Coronary artery (tissue), 2 donors: ENCODE results near the gene ARHGAP23.
A peak's percentile ranks its signal among the peaks of the same experiment; 100 is the strongest.
"Not testable (repeated sequence)": the region's sequence is repeated elsewhere in the genome, so short reads cannot be mapped to it uniquely, and the experiment has no call there.

Source experiments
- DNase-seq: peaks from one replicate; pipeline ENCODE4 v3.0.0-alpha.2; 2017; ENCODE audit warnings: low spot score
- H3K27ac ChIP-seq, 2 donors: fragments of 200-600 bp; sonication (generic); one replicate each; pipeline ENCODE4 v1.5.1; 2016 to 2019
- H3K4me3 ChIP-seq: fragments of 200-600 bp; sonication (generic); 2 replicates; pipeline ENCODE4 v1.5.1; 2016; ENCODE audit warnings: mild to moderate bottlenecking, moderate library complexity
- CTCF ChIP-seq: fragments of 200-600 bp; sonication (generic); IDR thresholded peaks from one replicate; pipeline ENCODE4 v1.5.1; 2019; ENCODE audit warnings: antibody characterized with exemption

Gene ARHGAP23

GRCh38 chr17:38484242-38485145, 56.2 kb downstream of the ARHGAP23 start:
- peak; percentile 86 for TF ChIP-seq CTCF
- peak; percentile 85 for DNase-seq
- H3K27ac ChIP-seq, result peak overlapping the region; percentile 61 to 91
- not testable (repeated sequence) for H3K4me3 ChIP-seq

GRCh38 chr17:38485146-38485468, 56.8 kb downstream of the ARHGAP23 start:
- TF ChIP-seq CTCF, result no peak
- no peak overlapping the region for H3K4me3 ChIP-seq
- peak overlapping the region; percentile 38 to 91 for H3K27ac ChIP-seq
- DNase-seq, result no peak

GRCh38 chr17:38485681-38486298, 57.5 kb downstream of the ARHGAP23 start:
- not testable (repeated sequence) for H3K4me3 ChIP-seq, DNase-seq
- peak overlapping the region; percentile 38 to 91 for H3K27ac ChIP-seq

GRCh38 chr17:38489774-38490173, 61.5 kb downstream of the ARHGAP23 start:
- H3K4me3 ChIP-seq, DNase-seq, H3K27ac ChIP-seq: not testable (repeated sequence)

- not testable (repeated sequence) for H3K4me3 ChIP-seq, DNase-seq
- peak overlapping the region in 1 of 2 donors; percentile 57 for H3K27ac ChIP-seq
Observed at GRCh38 chr17:38491346-38492066, 63.2 kb downstream of the ARHGAP23 start.

GRCh38 chr17:38492067-38493040, 64.1 kb downstream of the ARHGAP23 start:
- peak; percentile 85 for DNase-seq
- not testable (repeated sequence) for H3K4me3 ChIP-seq
- TF ChIP-seq CTCF, result peak; percentile 46
- H3K27ac ChIP-seq, result peak overlapping the region in 1 of 2 donors; percentile 28

GRCh38 chr17:38494152-38494551, 65.9 kb downstream of the ARHGAP23 start:
- not testable (repeated sequence) for H3K27ac ChIP-seq, DNase-seq, H3K4me3 ChIP-seq

GRCh38 chr17:38497656-38498055, 69.4 kb downstream of the ARHGAP23 start:
- not testable (repeated sequence) for DNase-seq, H3K4me3 ChIP-seq, H3K27ac ChIP-seq

- Histone ChIP-seq H3K27ac (no peak overlapping the region), H3K4me3 (no peak overlapping the region)
- TF ChIP-seq CTCF, result no peak
- no peak for DNase-seq
Observed at GRCh38 chr17:38498353-38498752, 70.1 kb downstream of the ARHGAP23 start.

- H3K27ac ChIP-seq, DNase-seq, H3K4me3 ChIP-seq: not testable (repeated sequence)
Observed at GRCh38 chr17:38499230-38499629, 71.0 kb downstream of the ARHGAP23 start.

GRCh38 chr17:38501718-38502117, 73.5 kb downstream of the ARHGAP23 start:
- not testable (repeated sequence) for H3K4me3 ChIP-seq, H3K27ac ChIP-seq, DNase-seq

- not testable (repeated sequence) for DNase-seq, H3K4me3 ChIP-seq, H3K27ac ChIP-seq
Observed at GRCh38 chr17:38503286-38503913, 75.1 kb downstream of the ARHGAP23 start.
